A673 (cell line): ENCODE measurements around the gene CREM. TPM values are rescaled to one million over a fixed set of nuclear protein-coding genes. Genes with fewer than 3 reads are reported as not detected.

Experiments
- BruUV-seq: library from RNA; stranded (reverse); fragments of 400-500 nt; replicated peaks from 2 replicates; lab custom pipeline; 2021; lab: Mats Ljungman, UMichigan
- CTCF ChIA-PET: fragments of 300-600 bp; sonication (Branson Sonifier 250); formaldehyde crosslinking; loops from one replicate; lab custom pipeline; 2022; ENCODE audit warnings: antibody characterized with exemption; lab: Charles Lee
- POLR2A ChIA-PET: fragments of 300-600 bp; sonication (Branson Sonifier 250); formaldehyde crosslinking; loops from one replicate; lab custom pipeline; 2022; ENCODE audit warnings: antibody characterized with exemption; ENCODE audit not compliant: low non-redundant PET; lab: Charles Lee
- DNase-seq: peaks from one replicate; pipeline ENCODE4 v3.0.0-alpha.2; 2015; ENCODE audit warnings: low spot score
- H3K27ac ChIP-seq: fragments of 200-600 bp; sonication (generic); 2 replicates; pipeline ENCODE4 v1.5.1; 2016; ENCODE audit warnings: mixed run types, low read depth, mild to moderate bottlenecking, mixed read lengths, antibody characterized with exemption, low read length; ENCODE audit not compliant: poor library complexity, severe bottlenecking
- H3K27me3 ChIP-seq: fragments of 200-600 bp; sonication (generic); replicated peaks from 2 replicates; pipeline ENCODE4 v1.6.1; 2017; ENCODE audit warnings: mixed run types, low read depth, mild to moderate bottlenecking, mixed read lengths, antibody characterized with exemption, low read length; ENCODE audit not compliant: insufficient read depth, poor library complexity
- H3K36me3 ChIP-seq: fragments of 200-600 bp; sonication (generic); 2 replicates; pipeline ENCODE4 v1.6.1; 2016; ENCODE audit warnings: mixed run types, mild to moderate bottlenecking, mixed read lengths, antibody characterized with exemption, low read length; ENCODE audit not compliant: insufficient read depth, poor library complexity, severe bottlenecking
- H3K4me1 ChIP-seq: fragments of 200-600 bp; sonication (generic); 2 replicates; pipeline ENCODE4 v1.6.1; 2017; ENCODE audit warnings: mixed run types, mild to moderate bottlenecking, mixed read lengths, antibody characterized with exemption, low read length; ENCODE audit not compliant: insufficient read depth, poor library complexity, severe bottlenecking
- H3K4me3 ChIP-seq: fragments of 200-600 bp; sonication (generic); 2 replicates; pipeline ENCODE4 v1.5.1; 2016; ENCODE audit warnings: low read depth, mixed run types, mild to moderate bottlenecking, mixed read lengths, low read length; ENCODE audit not compliant: poor library complexity, severe bottlenecking
- H3K9me3 ChIP-seq: fragments of 200-600 bp; sonication (generic); 2 replicates; pipeline ENCODE4 v1.6.1; 2016; ENCODE audit warnings: mixed run types, low read depth, mild to moderate bottlenecking, mixed read lengths, antibody characterized with exemption, low read length; ENCODE audit not compliant: poor library complexity, severe bottlenecking
- EZH2 ChIP-seq: fragments of 200-600 bp; sonication (generic); IDR thresholded peaks from 2 replicates; pipeline ENCODE4 v1.6.1; 2017; ENCODE audit warnings: borderline replicate concordance, low read depth, mild to moderate bottlenecking, mixed read lengths, antibody characterized with exemption, low read length; ENCODE audit not compliant: poor library complexity, severe bottlenecking
- intact Hi-C: fragments of 100-400 bp; cut with micrococcal nuclease; formaldehyde crosslinking; loops from one replicate; pipeline ENCODE4 v1.10.0; 2022; ENCODE audit not compliant: unreplicated experiment
- total RNA-seq: library from RNA; stranded (reverse); gene quantifications from 2 replicates; pipeline ENCODE4 v1.2.3, GENCODE V29; 2021
- TF ChIP-seq, protein P1 (sequence below): fragments of 300-800, 200-600 bp; sonication (generic); conservative IDR thresholded peaks from 2 replicates; pipeline ENCODE4 v1.5.1; 2017; ENCODE audit warnings: low read depth, mild to moderate bottlenecking, antibody characterized with exemption, low read length, moderate library complexity, mixed read lengths

CREM gene
- total RNA-seq, 1 experiment from 2014 or later: 66.3 TPM

DNA sequence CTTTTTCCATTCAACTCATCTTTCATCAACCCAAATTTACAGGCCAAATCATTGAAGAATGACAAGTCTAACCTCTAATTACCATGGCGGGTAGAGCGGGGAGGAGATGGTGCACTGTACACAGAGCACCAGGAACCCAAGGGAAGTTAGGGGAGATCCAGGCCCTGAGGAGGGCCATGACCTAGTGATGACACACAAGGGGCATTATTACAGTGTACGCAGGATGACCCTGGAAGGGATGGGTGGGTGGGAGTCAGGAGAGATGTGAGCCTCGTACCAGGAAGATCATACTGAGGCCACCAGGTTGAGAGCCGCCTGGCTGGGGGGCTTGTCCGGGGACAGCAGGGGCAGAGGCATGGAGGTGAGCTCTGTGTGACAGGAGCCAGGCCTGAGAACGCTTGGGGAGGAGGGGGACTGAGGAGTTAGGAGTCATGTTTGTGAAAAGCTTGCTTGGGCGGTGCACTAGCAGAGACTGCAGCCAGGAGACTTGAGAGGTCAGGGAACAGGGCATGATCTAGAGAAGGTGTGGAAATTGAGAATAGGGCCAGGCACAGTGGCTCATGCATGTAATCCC lies 120.2 kb downstream of the CREM start:
- Histone ChIP-seq H3K27me3 (no peaks in the 10 kb centered on the region), H3K36me3 (no peaks in the 10 kb centered on the region), H3K27ac (no peak overlapping the region), H3K4me1 (no peaks in the 10 kb centered on the region), H3K4me3 (no peak overlapping the region), H3K9me3 (no peaks in the 10 kb centered on the region)
- ChIA-PET CTCF (no interaction called here), POLR2A (interaction anchor here (0.6 kb wide), 1 partner anchor 21 kb away, joined by 3 read pairs; no protein-coding TSS in a partner anchor)
- no peak for DNase-seq
- BruUV-seq: no TSS peak
- intact Hi-C loops: no loop called here
- TF ChIP-seq, protein P1, sequence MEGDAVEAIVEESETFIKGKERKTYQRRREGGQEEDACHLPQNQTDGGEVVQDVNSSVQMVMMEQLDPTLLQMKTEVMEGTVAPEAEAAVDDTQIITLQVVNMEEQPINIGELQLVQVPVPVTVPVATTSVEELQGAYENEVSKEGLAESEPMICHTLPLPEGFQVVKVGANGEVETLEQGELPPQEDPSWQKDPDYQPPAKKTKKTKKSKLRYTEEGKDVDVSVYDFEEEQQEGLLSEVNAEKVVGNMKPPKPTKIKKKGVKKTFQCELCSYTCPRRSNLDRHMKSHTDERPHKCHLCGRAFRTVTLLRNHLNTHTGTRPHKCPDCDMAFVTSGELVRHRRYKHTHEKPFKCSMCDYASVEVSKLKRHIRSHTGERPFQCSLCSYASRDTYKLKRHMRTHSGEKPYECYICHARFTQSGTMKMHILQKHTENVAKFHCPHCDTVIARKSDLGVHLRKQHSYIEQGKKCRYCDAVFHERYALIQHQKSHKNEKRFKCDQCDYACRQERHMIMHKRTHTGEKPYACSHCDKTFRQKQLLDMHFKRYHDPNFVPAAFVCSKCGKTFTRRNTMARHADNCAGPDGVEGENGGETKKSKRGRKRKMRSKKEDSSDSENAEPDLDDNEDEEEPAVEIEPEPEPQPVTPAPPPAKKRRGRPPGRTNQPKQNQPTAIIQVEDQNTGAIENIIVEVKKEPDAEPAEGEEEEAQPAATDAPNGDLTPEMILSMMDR: no peak
- TF ChIP-seq EZH2: no peak

DNA sequence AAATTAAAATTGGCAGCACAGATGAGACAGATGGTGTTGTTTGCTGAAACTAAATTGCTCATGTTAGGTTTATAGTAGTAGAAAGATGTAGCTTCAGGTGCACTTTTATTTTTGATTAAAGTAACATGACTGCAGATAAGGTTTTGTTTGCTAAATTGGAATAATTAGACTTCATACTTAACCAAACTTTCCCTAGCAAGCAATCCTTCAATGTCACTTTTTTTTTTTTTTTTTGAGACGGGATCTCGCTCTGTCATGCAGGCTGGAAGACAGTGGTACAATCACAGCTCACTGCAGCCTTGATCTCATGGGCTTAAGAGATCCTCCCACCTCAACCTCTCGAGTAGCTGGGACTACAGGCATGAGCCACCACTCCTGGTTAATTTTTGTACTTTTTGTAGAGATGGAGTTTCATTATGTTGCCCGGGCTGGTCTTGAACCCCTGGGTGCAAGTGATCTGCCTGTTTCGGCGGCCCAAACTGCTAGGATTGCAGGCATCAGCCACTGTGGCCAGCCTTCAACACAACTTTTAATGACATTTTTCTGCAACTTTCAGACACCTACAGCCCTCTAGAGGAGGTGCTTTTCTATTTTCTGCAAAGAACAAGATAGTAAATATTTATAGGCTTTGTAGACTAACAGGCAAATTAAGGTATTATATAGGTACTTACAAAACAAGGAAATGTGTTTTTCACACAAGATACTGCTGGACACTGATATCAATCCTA lies 124.9 kb downstream of the CREM start:
- H3K4me3 ChIP-seq: no peak overlapping the region
- no peak overlapping the region for H3K27ac ChIP-seq
- TF ChIP-seq, protein P1: no peak
- TF ChIP-seq EZH2: no peak
- ChIA-PET POLR2A (no interaction called here), CTCF (no interaction called here)
- H3K36me3 ChIP-seq: no peaks in the 10 kb centered on the region
- no peak for DNase-seq
- BruUV-seq: no TSS peak
- no peaks in the 10 kb centered on the region for H3K4me1 ChIP-seq
- peaks cover 6% of the 10 kb centered on the region for H3K9me3 ChIP-seq
- intact Hi-C loops: no loop called here
- no peaks in the 10 kb centered on the region for H3K27me3 ChIP-seq

DNA sequence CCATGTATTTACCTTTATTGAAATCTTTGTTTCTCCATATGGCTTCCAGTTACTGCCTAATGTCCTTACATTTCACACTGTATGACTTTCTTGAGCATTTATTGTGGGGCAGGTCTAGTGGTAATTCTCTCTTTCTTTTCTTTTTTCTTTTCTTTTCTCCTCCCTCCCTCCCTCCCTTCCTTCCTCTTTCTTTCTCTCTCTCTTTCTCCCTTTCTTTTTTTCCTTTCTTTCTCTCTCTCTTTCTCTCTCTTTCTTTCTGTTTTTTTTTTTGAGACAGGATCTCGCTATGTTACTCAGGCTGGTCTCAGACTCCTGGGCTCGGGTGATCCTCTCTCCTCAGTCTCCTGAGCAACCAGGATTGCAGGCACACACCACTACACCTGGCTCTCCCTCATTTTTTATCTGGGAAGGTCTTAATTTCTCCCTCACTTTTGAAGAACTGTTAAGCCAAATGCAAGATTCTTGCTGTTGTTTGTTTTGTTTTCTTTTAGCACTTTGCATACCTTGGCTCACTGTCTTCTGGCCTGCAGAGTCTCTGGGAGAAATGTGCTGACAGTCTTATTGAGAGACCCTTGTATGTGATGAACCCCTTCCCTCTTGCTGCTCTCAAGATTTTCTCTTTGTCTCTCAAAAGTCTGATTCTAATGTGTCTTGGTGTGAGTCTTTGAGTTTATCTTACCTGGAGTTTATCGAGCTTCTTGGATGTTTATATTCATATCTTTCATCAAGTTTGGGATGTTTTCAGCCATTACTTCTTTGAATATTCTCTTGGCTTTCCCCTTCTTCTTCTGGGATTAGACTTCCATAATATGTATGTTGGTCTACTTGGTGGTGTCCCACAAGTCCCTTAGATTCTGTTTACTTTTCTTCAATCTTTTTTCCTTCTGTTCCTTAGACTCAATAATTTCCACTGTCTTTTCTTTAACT lies 130.7 kb downstream of the CREM start:
- no peak for DNase-seq
- H3K9me3 ChIP-seq: peaks cover 23% of the 10 kb centered on the region
- H3K27me3 ChIP-seq: no peaks in the 10 kb centered on the region
- intact Hi-C loops: no loop called here
- no peaks in the 10 kb centered on the region for H3K36me3 ChIP-seq
- no peak overlapping the region for H3K4me3 ChIP-seq
- H3K27ac ChIP-seq: no peak overlapping the region
- CTCF ChIA-PET: no interaction called here
- no TSS peak for BruUV-seq
- POLR2A ChIA-PET: no interaction called here
- TF ChIP-seq, protein P1: no peak
- no peak for TF ChIP-seq EZH2
- H3K4me1 ChIP-seq: no peaks in the 10 kb centered on the region
